H9 (cell line): ENCODE data around the gene TIMM50. TPM values are rescaled to one million over a fixed set of nuclear protein-coding genes. Genes with fewer than 3 reads are reported as not detected.

Source experiments
- DNase-seq: peaks from one replicate; pipeline ENCODE4 v3.0.0-alpha.2; 2017
- H2AFZ ChIP-seq: one replicate; pipeline ENCODE4 v1.6.1; 2013; ENCODE audit warnings: mild to moderate bottlenecking, low read length, control low read depth, moderate library complexity
- H2AK5ac ChIP-seq: 2 replicates; pipeline ENCODE4 v1.6.1; 2013; ENCODE audit warnings: low read length, control low read depth, mixed read lengths; ENCODE audit not compliant: insufficient read length
- H2BK120ac ChIP-seq: one replicate; pipeline ENCODE4 v1.6.1; 2013; ENCODE audit warnings: low read depth, mild to moderate bottlenecking, low read length, control low read depth, inconsistent platforms; ENCODE audit not compliant: poor library complexity, severe bottlenecking
- H2BK12ac ChIP-seq: 2 replicates; pipeline ENCODE4 v1.6.1; 2013; ENCODE audit warnings: low read length, control low read depth, mixed read lengths, low read depth; ENCODE audit not compliant: insufficient read length
- H2BK15ac ChIP-seq: 2 replicates; pipeline ENCODE4 v1.6.1; 2013; ENCODE audit warnings: low read depth, low read length, control low read depth
- H2BK20ac ChIP-seq: one replicate; pipeline ENCODE4 v1.6.1; 2013; ENCODE audit warnings: low read depth, mild to moderate bottlenecking, low read length, control low read depth, inconsistent platforms; ENCODE audit not compliant: poor library complexity, severe bottlenecking
- H2BK5ac ChIP-seq: 2 replicates; pipeline ENCODE4 v1.6.1; 2013; ENCODE audit warnings: low read length, control low read depth, mixed read lengths; ENCODE audit not compliant: insufficient read length
- H3K14ac ChIP-seq: 2 replicates; pipeline ENCODE4 v1.6.1; 2013; ENCODE audit warnings: low read length, control low read depth; ENCODE audit not compliant: insufficient read depth
- H3K18ac ChIP-seq: 2 replicates; pipeline ENCODE4 v1.6.1; 2013; ENCODE audit warnings: low read depth, mild to moderate bottlenecking, mixed read lengths, low read length, control low read depth; ENCODE audit not compliant: insufficient read length
- H3K23ac ChIP-seq: 2 replicates; pipeline ENCODE4 v1.6.1; 2013; ENCODE audit warnings: low read length, control low read depth, mixed read lengths, low read depth; ENCODE audit not compliant: insufficient read length
- H3K23me2 ChIP-seq: 2 replicates; pipeline ENCODE4 v1.6.1; 2013; ENCODE audit warnings: low read depth, mild to moderate bottlenecking, mixed read lengths, low read length, control low read depth; ENCODE audit not compliant: insufficient read length, poor library complexity, severe bottlenecking
- H3K27ac ChIP-seq: 2 replicates; pipeline ENCODE4 v1.5.1; 2013; ENCODE audit warnings: low read length, control low read depth, mixed read lengths, low read depth; ENCODE audit not compliant: insufficient read length
- H3K27me3 ChIP-seq: 2 replicates; pipeline ENCODE4 v1.6.1; 2013; ENCODE audit warnings: low read length, control low read depth, inconsistent platforms; ENCODE audit not compliant: insufficient read depth
- H3K4ac ChIP-seq: 2 replicates; pipeline ENCODE4 v1.6.1; 2013; ENCODE audit warnings: low read depth, mild to moderate bottlenecking, control low read depth, inconsistent platforms, low read length, moderate library complexity
- H3K4me1 ChIP-seq: 2 replicates; pipeline ENCODE4 v1.6.1; 2013; ENCODE audit warnings: low read length, control low read depth, inconsistent platforms; ENCODE audit not compliant: insufficient read depth
- H3K4me2 ChIP-seq: 2 replicates; pipeline ENCODE4 v1.6.1; 2013; ENCODE audit warnings: low read length, control low read depth, mixed read lengths; ENCODE audit not compliant: insufficient read length, insufficient read depth
- H3K56ac ChIP-seq: 2 replicates; pipeline ENCODE4 v1.6.1; 2013; ENCODE audit warnings: low read depth, mild to moderate bottlenecking, mixed read lengths, low read length, control low read depth; ENCODE audit not compliant: insufficient read length
- H3K79me1 ChIP-seq: 2 replicates; pipeline ENCODE4 v1.6.1; 2013; ENCODE audit warnings: low read depth, mild to moderate bottlenecking, moderate library complexity, low read length, control low read depth, inconsistent platforms; ENCODE audit not compliant: insufficient read depth, poor library complexity, severe bottlenecking
- H3K79me2 ChIP-seq: 2 replicates; pipeline ENCODE4 v1.6.1; 2013; ENCODE audit warnings: low read length, control low read depth, inconsistent platforms; ENCODE audit not compliant: insufficient read depth
- H3K9ac ChIP-seq: 2 replicates; pipeline ENCODE4 v1.6.1; 2013; ENCODE audit warnings: low read length, control low read depth, mixed read lengths; ENCODE audit not compliant: insufficient read length; ENCODE audit errors: extremely low read depth
- H3K9me3 ChIP-seq: one replicate; pipeline ENCODE4 v1.6.1; 2013; ENCODE audit warnings: low read depth, low read length, inconsistent platforms; ENCODE audit not compliant: control insufficient read depth
- H3T11ph ChIP-seq: one replicate; pipeline ENCODE4 v1.6.1; 2013; ENCODE audit warnings: mild to moderate bottlenecking, low read length, control low read depth, inconsistent platforms
- H4K20me1 ChIP-seq: one replicate; pipeline ENCODE4 v1.6.1; 2013; ENCODE audit not compliant: control insufficient read depth, insufficient read length, insufficient read depth
- H4K5ac ChIP-seq: 2 replicates; pipeline ENCODE4 v1.6.1; 2013; ENCODE audit warnings: low read depth, mild to moderate bottlenecking, mixed read lengths, low read length, control low read depth; ENCODE audit not compliant: insufficient read length
- H4K8ac ChIP-seq: replicated peaks from 2 replicates; pipeline ENCODE4 v1.6.1; 2013; ENCODE audit warnings: low read length, control low read depth, mixed read lengths, low read depth; ENCODE audit not compliant: insufficient read length
- H4K91ac ChIP-seq: 2 replicates; pipeline ENCODE4 v1.6.1; 2013; ENCODE audit warnings: low read depth, mild to moderate bottlenecking, moderate library complexity, mixed read lengths, low read length, control low read depth; ENCODE audit not compliant: insufficient read length
- H3K27ac Mint-ChIP-seq, 3 experiments: 2 replicates in 2 of 3; 3 replicates in 1 of 3; pipeline ENCODE4 v1.8.0; 2020 to 2021; ENCODE audit warnings: mixed read lengths in 3 of 3, mild to moderate bottlenecking in 1 of 3, moderate library complexity in 1 of 3
- H3K27me3 Mint-ChIP-seq: 2 replicates; pipeline ENCODE4 v1.8.0; 2021; ENCODE audit warnings: low read depth, mild to moderate bottlenecking, moderate library complexity, mixed read lengths
- H3K36me3 Mint-ChIP-seq, 3 experiments: 2 replicates in 2 of 3; 3 replicates in 1 of 3; pipeline ENCODE4 v1.8.0; 2020 to 2021; ENCODE audit warnings: low read depth in 3 of 3, mixed read lengths in 3 of 3; ENCODE audit not compliant: insufficient read depth in 1 of 3
- H3K4me1 Mint-ChIP-seq, 2 experiments: 2 replicates each; pipeline ENCODE4 v1.8.0; 2020; ENCODE audit warnings: mixed read lengths in 2 of 2
- H3K4me3 Mint-ChIP-seq, 2 experiments: 2 replicates in 1 of 2; 3 replicates in 1 of 2; pipeline ENCODE4 v1.8.0; 2020 to 2021; ENCODE audit warnings: mild to moderate bottlenecking in 2 of 2, mixed read lengths in 2 of 2, moderate library complexity in 1 of 2
- H3K9me3 Mint-ChIP-seq, 2 experiments: 2 replicates in 1 of 2; 3 replicates in 1 of 2; pipeline ENCODE4 v1.8.0; 2020; ENCODE audit warnings: mild to moderate bottlenecking in 2 of 2, mixed read lengths in 2 of 2, moderate library complexity in 1 of 2
- WGBS: extraction: QIAGEN DNeasy Blood & Tissue Kit; methylation state at CpG from one replicate; pipeline ENCODE4 v1.1.7; 2013; ENCODE audit warnings: missing lambda C conversion rate, low lambda C conversion rate, mixed read lengths; ENCODE audit not compliant: insufficient read length; ENCODE audit errors: extremely low coverage; 5-methylcytosine and 5-hydroxymethylcytosine counted together
- total RNA-seq: library from RNA; stranded (reverse); gene quantifications from 2 replicates; pipeline ENCODE4 v1.2.1, GENCODE V29; 2021
- TF ChIP-seq, protein P1 (sequence below): fragments of 200-600 bp; sonication (generic); conservative IDR thresholded peaks from 3 replicates; pipeline ENCODE4 v1.8.0; 2021; ENCODE audit warnings: antibody characterized with exemption, mild to moderate bottlenecking

The TIMM50 gene
- total RNA-seq, 1 experiment from 2014 or later, result 128 TPM

DNA sequence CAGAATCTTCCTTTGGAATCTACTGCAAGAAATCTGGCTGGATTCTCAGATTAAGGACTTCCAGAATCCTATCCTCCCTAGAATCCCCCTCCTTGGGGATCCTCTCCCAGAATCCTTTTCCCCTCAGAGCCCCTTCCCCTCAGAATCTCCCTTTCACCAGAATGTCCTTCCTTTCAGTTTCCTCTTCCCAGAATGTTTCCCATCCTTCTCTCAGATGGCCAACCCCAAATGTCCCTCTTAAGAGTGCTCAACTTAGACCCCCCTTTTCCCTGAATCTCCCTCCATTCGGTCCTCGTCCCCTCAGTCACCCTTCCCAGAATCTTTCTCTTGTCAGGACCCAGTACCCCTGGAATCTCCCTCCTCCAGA is 44.3 kb upstream of the TIMM50 start:
- Histone ChIP-seq H3K9ac (peak overlapping the region; percentile 54), H3K56ac (no peak overlapping the region), H2BK120ac (peak overlapping the region; percentile 16), H3K4me1 (no peaks in the 10 kb centered on the region), H3K23ac (no peak overlapping the region), H3K79me2 (peaks cover 6% of the 10 kb centered on the region; the same call in 1 of the 2 replicates), H3K27me3 (no peaks in the 10 kb centered on the region), H4K91ac (no peak overlapping the region), H3K27ac (no peak overlapping the region), H3K4ac (no peak overlapping the region), H3K23me2 (peaks cover 10% of the 10 kb centered on the region), H3K9me3 (no peaks in the 10 kb centered on the region), H3K4me2 (peak overlapping the region; percentile 73), H2BK5ac (no peak overlapping the region), H3K18ac (no peak overlapping the region), H3T11ph (no peak overlapping the region), H2AK5ac (no peak overlapping the region), H2AFZ (no peak overlapping the region), H2BK15ac (no peak overlapping the region), H4K8ac (no peak overlapping the region), H2BK12ac (no peak overlapping the region), H3K14ac (no peak overlapping the region; the same call in 1 of the 2 replicates), H4K5ac (no peak overlapping the region), H4K20me1 (no peaks in the 10 kb centered on the region), H2BK20ac (no peak overlapping the region), H3K79me1 (peaks cover 9% of the 10 kb centered on the region)
- H3K27me3 Mint-ChIP-seq, result peaks cover 5% of the 10 kb centered on the region
- no CpG with 5 or more reads among the region's 2 CpGs for WGBS
- TF ChIP-seq, protein P1, sequence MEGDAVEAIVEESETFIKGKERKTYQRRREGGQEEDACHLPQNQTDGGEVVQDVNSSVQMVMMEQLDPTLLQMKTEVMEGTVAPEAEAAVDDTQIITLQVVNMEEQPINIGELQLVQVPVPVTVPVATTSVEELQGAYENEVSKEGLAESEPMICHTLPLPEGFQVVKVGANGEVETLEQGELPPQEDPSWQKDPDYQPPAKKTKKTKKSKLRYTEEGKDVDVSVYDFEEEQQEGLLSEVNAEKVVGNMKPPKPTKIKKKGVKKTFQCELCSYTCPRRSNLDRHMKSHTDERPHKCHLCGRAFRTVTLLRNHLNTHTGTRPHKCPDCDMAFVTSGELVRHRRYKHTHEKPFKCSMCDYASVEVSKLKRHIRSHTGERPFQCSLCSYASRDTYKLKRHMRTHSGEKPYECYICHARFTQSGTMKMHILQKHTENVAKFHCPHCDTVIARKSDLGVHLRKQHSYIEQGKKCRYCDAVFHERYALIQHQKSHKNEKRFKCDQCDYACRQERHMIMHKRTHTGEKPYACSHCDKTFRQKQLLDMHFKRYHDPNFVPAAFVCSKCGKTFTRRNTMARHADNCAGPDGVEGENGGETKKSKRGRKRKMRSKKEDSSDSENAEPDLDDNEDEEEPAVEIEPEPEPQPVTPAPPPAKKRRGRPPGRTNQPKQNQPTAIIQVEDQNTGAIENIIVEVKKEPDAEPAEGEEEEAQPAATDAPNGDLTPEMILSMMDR, result no peak
- H3K4me3 Mint-ChIP-seq, result peak overlapping the region; percentile 98 to 100
- H3K27ac Mint-ChIP-seq, result peak overlapping the region; percentile 97 to 98 (median 98)
- H3K36me3 Mint-ChIP-seq, result peaks cover 32 to 38% (median 37%) of the 10 kb centered on the region in 3 experiments
- peaks cover 0 to 7% of the 10 kb centered on the region in 2 experiments; a peak in 2 of 5 replicates for H3K9me3 Mint-ChIP-seq
- peaks cover 24 to 37% of the 10 kb centered on the region in 2 experiments for H3K4me1 Mint-ChIP-seq
- DNase-seq, result no peak
